Medulla oblongata (tissue), 1 donor: ENCODE results near the gene RBBP8NL.

Experiments
- DNase-seq: peaks from one replicate; pipeline ENCODE4 v3.0.0-alpha.2; 2015; ENCODE audit errors: extremely low spot score

The RBBP8NL gene, protein sequence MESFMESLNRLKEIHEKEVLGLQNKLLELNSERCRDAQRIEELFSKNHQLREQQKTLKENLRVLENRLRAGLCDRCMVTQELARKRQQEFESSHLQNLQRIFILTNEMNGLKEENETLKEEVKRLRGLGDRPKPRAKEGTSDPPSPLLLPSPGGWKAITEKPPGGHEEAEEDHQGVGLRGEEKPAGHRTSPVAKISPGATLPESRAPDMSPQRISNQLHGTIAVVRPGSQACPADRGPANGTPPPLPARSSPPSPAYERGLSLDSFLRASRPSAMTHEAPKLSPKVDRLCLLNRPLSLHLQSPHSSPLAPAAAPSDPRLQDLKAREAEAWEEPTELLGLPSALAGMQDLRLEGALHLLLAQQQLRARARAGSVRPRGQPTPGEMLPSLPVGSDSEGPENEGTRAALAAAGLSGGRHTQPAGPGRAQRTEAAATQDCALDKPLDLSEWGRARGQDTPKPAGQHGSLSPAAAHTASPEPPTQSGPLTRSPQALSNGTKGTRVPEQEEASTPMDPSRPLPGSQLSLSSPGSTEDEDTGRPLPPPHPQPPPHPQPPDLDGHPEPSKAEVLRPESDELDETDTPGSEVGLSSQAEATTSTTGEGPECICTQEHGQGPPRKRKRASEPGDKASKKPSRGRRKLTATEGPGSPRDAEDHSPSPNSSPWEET

DNA sequence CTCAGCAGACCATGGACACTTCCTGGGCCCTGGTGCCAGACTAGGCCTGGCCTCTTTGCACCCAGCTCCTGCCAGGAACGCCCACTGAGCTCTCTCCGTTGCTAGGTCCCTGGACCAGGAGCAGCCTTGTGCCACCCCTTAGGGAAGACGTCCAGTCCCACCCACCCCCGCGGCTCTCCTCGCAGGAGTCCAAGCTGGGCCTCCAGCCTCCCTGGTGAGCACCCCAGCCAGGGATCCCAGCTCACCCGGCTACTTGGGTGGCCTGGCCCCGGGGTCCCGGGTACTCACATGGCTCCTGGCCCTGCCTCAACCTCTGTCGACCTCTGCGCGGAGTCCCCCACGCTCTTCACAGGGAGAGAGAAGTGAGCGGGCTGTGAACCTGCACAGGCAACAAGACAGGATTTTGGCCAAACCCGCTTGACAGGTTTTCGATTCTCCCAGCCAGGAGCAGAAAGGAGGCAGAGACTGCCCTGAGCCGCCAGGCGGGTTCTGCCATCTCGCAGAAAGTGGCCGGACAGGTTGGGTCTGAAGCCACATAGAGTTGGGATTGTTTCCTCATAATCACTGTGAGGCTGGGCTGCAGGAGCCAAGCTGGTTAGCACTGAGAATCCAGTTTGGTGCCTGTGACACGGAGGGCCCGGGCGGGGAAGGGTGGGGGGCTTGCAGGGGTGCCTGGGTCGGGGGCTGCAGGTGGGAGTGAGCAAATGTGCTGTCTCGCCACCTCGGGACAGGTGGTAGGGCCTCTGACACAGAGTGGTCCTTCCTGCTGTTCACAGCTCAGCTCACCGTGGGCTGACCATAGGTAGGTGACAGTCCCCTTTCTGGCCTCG is at the start of gene RBBP8NL:
Gene RBBP8NL, minus strand, starts transcription at position 368 of the 830 bp plus-strand sequence. CDS start 7,892 bp downstream, outside the sequence.
- no peak for DNase-seq

- no peak for DNase-seq
Measured at GRCh38 chr20:62476056-62476838, 48.9 kb upstream of the RBBP8NL start.

GRCh38 chr20:62475772-62476055 is 48.4 kb upstream of the RBBP8NL start, which contains the start of gene GATA5:
GATA5 (minus strand) TSS chr20:62475995; CDS start chr20:62475521, 474 bp downstream.
- no peak for DNase-seq

- no peak for DNase-seq
Measured at GRCh38 chr20:62475027-62475771, 47.9 kb upstream of the RBBP8NL start.

DNA sequence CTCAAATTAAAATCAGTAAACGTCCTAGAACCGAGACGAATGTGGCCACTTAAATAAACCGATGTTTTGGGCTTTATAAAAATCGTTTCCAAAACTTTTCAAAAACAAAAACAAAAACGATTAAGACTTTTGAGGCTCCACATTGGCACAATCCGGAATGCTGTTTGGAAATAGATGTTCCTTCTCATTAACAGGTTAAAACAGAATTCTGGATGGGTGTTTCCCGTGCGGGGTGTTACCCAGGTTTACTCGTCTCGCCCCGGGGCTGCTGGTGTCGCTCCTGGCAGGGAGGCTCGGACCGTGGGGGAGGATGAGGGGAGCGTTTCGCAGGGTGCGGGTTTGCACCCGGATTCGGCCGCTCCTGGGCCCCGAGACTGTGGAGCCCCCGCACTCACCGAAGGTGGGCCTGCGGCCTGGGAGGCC is 47.3 kb upstream of the RBBP8NL start:
- no peak for DNase-seq

DNA sequence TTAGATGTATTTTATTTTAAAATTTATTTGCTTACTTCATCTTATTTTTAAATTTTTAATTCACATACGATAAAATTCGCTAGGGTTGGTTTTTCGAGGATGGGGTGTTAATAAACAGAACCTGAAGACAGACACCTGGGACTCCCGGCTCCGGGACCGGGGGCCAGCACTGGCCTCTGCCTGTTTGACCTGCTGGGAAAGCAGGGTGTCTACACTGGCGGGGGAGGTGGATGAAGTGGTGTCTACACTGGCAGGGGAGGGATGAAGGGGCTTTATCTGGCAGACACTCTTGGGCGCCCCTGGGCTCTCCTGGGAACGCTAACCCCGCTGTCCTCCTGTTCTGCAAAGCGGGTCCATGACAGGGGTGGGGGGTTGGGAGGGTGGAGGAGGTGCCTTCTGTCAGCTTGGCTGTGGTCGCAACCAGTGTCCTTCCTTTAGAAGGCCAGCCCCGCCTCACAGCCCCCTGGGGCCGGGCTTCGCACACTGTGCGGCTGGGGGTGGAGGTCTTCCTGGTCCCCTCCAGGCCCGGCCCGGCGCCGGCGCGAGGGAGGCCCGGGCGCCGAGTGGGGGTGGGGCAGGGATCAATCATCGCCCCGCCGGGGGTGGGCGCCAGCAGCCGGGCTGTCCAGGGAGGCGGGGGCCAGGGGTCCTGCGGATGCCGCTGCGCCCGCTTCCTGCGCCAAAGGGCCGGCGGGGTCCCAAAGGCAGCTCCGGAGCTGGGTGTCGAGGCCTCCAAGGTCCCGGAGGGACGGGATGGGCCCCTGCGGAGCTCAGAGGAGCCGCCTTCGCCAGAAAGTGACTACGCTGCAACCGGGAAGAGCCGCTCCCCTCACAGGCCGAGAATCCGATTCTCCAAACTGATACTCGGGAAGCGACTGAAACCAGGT is 46.6 kb upstream of the RBBP8NL start:
- no peak for DNase-seq

- no peak for DNase-seq
Measured at GRCh38 chr20:62472941-62473585, 45.7 kb upstream of the RBBP8NL start.

DNA sequence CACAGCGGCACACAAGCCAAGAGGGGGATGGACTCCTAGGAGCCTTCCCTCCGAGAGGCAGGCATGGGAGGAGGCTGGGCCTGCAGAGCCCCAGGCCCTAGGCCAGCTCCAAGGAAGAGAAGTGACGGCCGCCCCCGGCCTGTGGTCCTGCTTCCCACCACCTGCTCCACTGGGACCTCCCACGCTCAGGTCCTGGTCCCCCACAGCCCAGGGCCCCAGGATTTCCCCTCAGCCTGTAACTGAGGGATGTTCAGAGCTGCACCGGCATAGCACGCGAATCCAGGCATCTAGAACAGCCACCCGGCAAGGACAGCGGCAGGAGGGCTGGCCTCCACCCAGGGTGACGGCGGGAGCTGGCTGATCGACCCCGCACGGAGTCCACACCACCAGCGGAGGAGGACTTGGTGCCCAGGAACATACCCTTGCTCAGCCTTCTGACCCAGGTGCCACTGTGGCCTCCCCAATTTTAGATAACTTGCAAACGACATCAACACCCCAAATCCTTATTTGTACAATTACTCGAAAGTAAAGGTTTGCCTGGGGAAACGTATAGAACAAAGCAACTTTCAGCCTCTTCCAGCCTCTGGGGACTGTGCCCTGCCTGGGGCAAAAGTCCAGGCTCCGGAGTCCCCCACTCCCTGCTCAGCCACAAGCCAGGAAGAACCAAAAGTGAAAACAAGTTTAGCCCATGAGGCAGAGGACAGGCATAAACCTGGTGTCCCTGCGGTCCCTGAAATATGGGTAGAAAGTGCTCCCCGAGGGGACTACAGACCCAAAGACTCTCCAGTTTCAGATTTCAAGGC is 45.0 kb upstream of the RBBP8NL start:
- DNase-seq: no peak

GRCh38 chr20:62470459-62470858 is 43.1 kb upstream of the RBBP8NL start:
- no peak for DNase-seq

GRCh38 chr20:62470001-62470400 is 42.7 kb upstream of the RBBP8NL start:
- no peak for DNase-seq

DNA sequence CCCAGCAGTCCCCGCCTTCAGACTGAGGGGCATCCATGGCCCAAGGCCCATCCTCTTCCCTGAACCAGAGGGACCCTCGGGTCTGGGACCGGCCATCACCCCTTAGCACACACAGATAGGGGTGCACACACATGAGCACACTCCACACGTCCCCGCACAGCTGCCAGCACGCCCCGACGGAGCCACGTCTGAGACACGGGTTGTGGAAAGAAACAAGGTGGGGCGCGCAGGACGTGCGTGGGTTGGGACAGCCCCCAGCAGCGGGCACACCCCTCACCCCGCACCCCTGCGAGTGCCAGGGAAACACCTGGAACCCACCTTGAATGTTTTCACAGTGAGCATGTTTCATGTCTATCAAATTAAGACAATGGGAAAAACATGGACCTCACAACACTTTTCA is 42.0 kb upstream of the RBBP8NL start:
- DNase-seq: no peak

- DNase-seq: no peak
Measured at GRCh38 chr20:62466806-62467537, 39.6 kb upstream of the RBBP8NL start.

DNA sequence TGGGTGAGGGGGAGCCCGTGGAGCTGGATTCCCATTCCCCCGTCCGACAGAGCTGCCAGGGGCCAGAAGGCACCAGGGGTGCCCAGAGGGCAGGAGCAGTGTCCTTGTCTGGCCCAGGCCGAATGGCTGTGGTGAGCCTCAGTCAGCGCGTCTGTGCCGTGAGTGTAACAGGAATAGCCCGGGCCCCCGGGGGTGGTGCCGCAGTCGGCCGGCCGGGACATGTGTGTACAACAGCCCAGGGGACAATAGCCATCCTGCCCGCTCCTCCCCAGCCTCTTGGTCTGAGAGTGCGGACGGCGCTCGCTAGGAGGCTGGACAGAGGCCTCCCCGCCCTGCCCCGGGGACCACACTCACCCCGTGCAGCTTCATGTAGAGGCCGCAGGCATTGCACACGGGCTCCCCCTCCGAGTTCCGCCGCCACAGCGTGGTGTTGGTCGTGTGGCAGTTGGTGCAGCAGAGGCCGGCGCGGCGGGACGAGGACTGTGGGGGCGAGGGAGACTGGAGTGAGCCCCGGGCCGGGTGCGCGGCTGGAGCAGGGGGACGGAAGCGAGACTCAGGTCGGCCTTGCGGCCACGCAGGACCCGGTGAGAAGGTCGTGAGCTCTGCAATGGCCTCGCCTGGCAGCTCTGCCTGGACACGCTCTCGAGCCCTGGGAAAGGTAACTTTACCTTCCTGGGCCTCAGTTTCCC is 38.9 kb upstream of the RBBP8NL start:
- no peak for DNase-seq

GRCh38 chr20:62464990-62465389 is 37.7 kb upstream of the RBBP8NL start:
- no peak for DNase-seq

DNA sequence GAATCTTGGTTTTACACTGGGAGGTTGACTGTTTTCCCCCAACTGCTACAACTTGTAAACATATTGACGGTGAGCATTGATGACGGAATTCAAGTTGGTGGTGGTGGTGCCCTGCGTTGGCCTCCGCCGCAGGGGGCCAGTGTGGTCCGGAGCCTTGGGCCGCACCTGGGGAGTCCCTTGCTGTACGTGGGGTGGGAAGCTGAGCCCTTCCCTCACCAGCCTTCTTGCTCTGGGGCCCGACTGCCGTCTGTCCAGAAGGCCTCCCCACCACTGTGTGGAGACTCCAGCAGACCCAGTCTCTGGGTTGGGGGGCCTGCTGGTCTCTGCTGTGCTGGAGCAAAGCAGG is 37.1 kb upstream of the RBBP8NL start:
- DNase-seq: no peak

DNA sequence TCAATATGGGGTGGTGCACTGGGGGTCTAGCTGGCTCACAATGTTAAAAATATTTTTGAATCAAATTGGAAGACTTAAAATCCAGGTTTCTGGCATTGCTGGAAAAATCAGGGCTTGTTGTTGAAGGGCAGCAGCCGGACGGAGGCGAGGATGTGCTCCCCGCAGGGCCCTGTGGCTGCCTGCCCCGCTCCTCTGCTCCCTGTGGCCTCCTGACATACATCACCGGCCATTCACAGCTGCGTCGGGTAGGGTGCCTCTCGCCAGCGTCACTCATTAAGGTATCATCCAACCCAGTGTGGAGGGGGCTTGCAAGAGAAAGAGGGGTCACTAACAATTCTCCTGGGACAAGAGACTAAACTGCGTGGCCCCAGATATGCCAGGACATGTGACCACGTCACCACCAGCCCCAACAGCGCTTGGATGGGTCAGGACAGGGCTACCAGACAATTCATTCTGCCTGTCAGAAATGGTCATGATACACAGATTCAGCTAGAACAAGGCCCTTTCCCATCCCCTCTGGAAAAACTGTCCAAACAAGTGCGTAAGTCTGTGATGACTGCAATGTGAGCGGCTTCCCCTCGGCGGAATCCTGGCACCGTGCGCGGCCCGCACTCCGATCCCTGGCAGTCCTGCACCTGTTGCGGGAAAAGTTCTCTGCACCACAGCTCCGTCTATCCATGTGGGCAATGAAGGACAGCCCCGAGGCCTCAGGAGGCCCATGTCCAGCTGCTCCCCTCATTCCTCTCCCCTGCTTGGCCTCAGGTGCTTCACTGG is 36.5 kb upstream of the RBBP8NL start:
- DNase-seq: no peak
